Gastrocnemius medialis (tissue), 4 donors: ENCODE results near the gene CRBN.

Experiments used
- CTCF ChIP-seq, 5 experiments: fragments of 450-650 bp in 3 of 5; fragments of 200-600 bp in 2 of 5; sonication (generic) in 2 of 5; IDR thresholded peaks in 4 of 5; conservative IDR thresholded peaks in 1 of 5; 1 replicate in 4 of 5; 2 replicates in 1 of 5; pipeline ENCODE4 v1.5.1; 2016 to 2019; ENCODE audit warnings: antibody characterized with exemption in 5 of 5, mild to moderate bottlenecking in 3 of 5, moderate library complexity in 3 of 5
- POLR2A ChIP-seq, 2 donors: fragments of 450-650 bp; IDR thresholded peaks; one replicate each; pipeline ENCODE4 v1.6.1; 2017; ENCODE audit warnings: antibody characterized with exemption in 2 of 2, mild to moderate bottlenecking in 2 of 2, moderate library complexity in 2 of 2

GRCh38 chr3:3137526-3137925, 42.0 kb downstream of the CRBN start:
- TF ChIP-seq CTCF (IDR thresholded peaks at IDR 0.05 in 4 of 5, conservative IDR thresholded peaks at IDR 0.05 in 1 of 5) (no peak), POLR2A (IDR thresholded peaks at IDR 0.05) (no peak)
